Metanephros (tissue), 1 donor: ENCODE results near the gene PAPSS2. TPM values are rescaled to one million over a fixed set of nuclear protein-coding genes. Genes with fewer than 3 reads are reported as not detected.

Experiments used
- total RNA-seq: library from RNA; depleted of rRNA; stranded (reverse); fragments of >200 nt; gene quantifications from one replicate; pipeline ENCODE4 v1.2.3, GENCODE V29; 2014

The PAPSS2 gene
- 27.6 TPM for total RNA-seq

DNA sequence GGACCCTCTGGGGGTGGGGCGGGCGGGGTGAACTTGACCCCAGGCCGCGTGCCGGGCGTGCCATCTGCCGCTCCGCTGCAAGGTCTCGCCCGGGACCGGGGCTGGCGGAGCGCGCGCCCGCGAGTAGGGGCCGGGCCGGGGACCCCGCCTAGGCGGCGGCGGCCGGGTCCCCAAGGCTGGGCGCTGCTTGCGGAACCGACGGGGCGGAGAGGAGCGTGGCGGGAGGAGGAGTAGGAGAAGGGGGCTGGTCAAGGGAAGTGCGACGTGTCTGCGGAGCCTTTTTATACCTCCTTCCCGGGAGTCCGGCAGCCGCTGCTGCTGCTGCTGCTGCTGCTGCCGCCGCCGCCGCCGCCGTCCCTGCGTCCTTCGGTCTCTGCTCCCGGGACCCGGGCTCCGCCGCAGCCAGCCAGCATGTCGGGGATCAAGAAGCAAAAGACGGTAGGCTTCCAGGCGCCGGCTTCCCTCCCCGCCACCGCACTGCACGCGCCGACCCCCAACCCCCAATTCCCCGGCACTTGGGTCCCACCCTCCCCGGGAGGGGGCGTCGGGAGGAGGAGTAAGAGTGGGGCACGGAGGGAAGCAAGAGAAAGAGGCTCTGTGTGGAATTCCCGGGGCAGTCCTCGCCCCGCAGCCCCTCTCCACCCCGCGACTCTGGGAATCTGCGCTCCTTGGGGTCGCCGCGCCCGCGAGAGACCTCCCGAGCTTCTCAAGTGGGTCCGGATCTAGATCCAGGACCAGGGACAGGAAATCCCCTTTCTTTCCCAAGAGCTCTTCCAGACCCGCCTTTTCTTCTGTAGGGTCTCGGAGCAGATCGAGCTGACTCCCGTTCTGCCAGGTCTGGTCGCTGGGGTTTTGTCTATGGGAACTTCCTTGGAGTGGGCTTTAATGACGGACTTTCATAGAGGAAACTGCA, at the start of gene PAPSS2:
Gene PAPSS2 (plus strand): TSS at position 308 of the 913 bp plus-strand sequence. CDS start 104 bp downstream, at position 412.

Other genes starting within 250 kb of the PAPSS2 start
- 30.6 TPM for gene MINPP1, start 155.0 kb upstream of the PAPSS2 start, total RNA-seq
- gene ATAD1, start 158.3 kb downstream of the PAPSS2 start, total RNA-seq = 33.1 TPM
- 0.99 TPM for gene KLLN, start 203.7 kb downstream of the PAPSS2 start, total RNA-seq
- 98.8 TPM for gene PTEN, start 203.7 kb downstream of the PAPSS2 start, total RNA-seq